IMR-90 (cell line): Measurements from ENCODE around the gene VPS37C. TPM values are rescaled to one million over a fixed set of nuclear protein-coding genes. Genes with fewer than 3 reads are reported as not detected.

Experiments
- ATAC-seq: fragments of 200-7000 bp; cut with Tn5 transposase; 2 replicates; pipeline ENCODE4 v1.9.1; 2020; ENCODE audit warnings: low read depth, mild to moderate bottlenecking, moderate library complexity
- BruUV-seq: library from RNA; stranded (reverse); fragments of 400-500 nt; replicated peaks from 2 replicates; lab custom pipeline; 2021; lab: Mats Ljungman, UMichigan
- CTCF ChIA-PET: fragments of 300-600 bp; formaldehyde crosslinking; extraction: SDS; loops from one replicate; lab custom pipeline; 2021; ENCODE audit warnings: antibody characterized with exemption; lab: Yijun Ruan, JAX
- POLR2A ChIA-PET: fragments of 300-600 bp; sonication (Branson Sonifier 250); formaldehyde crosslinking; loops from one replicate; lab custom pipeline; 2022; ENCODE audit warnings: antibody characterized with exemption; ENCODE audit not compliant: unreplicated experiment; lab: Charles Lee
- DNase-seq: peaks from one replicate; pipeline ENCODE4 v3.0.0; 2013
- H2AFZ ChIP-seq: replicated peaks from 2 replicates; pipeline ENCODE3; 2013; ENCODE audit warnings: low read length, mild to moderate bottlenecking; ENCODE audit not compliant: poor library complexity
- H2AK5ac ChIP-seq: 2 replicates; pipeline ENCODE4 v1.6.1; 2013; ENCODE audit warnings: low read depth, low read length, inconsistent platforms
- H2AK9ac ChIP-seq: replicated peaks from 2 replicates; pipeline ENCODE3; 2013; ENCODE audit warnings: mild to moderate bottlenecking, low read depth, low read length, moderate library complexity; ENCODE audit not compliant: poor library complexity
- H2BK120ac ChIP-seq: 2 replicates; pipeline ENCODE4 v1.6.1; 2013; ENCODE audit warnings: low read depth, low read length, inconsistent platforms
- H2BK15ac ChIP-seq: 3 replicates; pipeline ENCODE4 v1.6.1; 2013; ENCODE audit warnings: low read depth, low read length, inconsistent platforms
- H2BK20ac ChIP-seq: 2 replicates; pipeline ENCODE4 v1.6.1; 2013; ENCODE audit warnings: low read depth, mild to moderate bottlenecking, inconsistent platforms, low read length, moderate library complexity
- H2BK5ac ChIP-seq: 2 replicates; pipeline ENCODE4 v1.6.1; 2013; ENCODE audit warnings: mild to moderate bottlenecking, low read depth, low read length, inconsistent platforms; ENCODE audit not compliant: poor library complexity, severe bottlenecking
- H3K14ac ChIP-seq: replicated peaks from 2 replicates; pipeline ENCODE4 v1.6.1; 2013; ENCODE audit warnings: low read depth, low read length, inconsistent platforms
- H3K18ac ChIP-seq: 2 replicates; pipeline ENCODE4 v1.6.1; 2013; ENCODE audit warnings: low read depth, low read length, control low read depth
- H3K23ac ChIP-seq: 2 replicates; pipeline ENCODE4 v1.6.1; 2013; ENCODE audit warnings: low read depth, low read length, inconsistent platforms
- H3K27ac ChIP-seq: 2 replicates; pipeline ENCODE4 v1.5.1; 2013; ENCODE audit warnings: mild to moderate bottlenecking, control low read depth, low read length; ENCODE audit not compliant: insufficient read depth
- H3K27me3 ChIP-seq: 2 replicates; pipeline ENCODE4 v1.6.1; 2013; ENCODE audit warnings: low read length; ENCODE audit not compliant: control insufficient read depth, insufficient read depth
- H3K36me3 ChIP-seq: 2 replicates; pipeline ENCODE4 v1.6.1; 2013; ENCODE audit warnings: low read length, mixed read lengths; ENCODE audit not compliant: control insufficient read depth, insufficient read depth
- H3K4ac ChIP-seq: 2 replicates; pipeline ENCODE4 v1.6.1; 2013; ENCODE audit warnings: low read depth, low read length, inconsistent platforms
- H3K4me1 ChIP-seq: 2 replicates; pipeline ENCODE4 v1.6.1; 2013; ENCODE audit warnings: low read length, mixed read lengths; ENCODE audit not compliant: control insufficient read depth, insufficient read depth
- H3K4me2 ChIP-seq: 2 replicates; pipeline ENCODE4 v1.6.1; 2013; ENCODE audit warnings: low read depth, mild to moderate bottlenecking, control low read depth, low read length, moderate library complexity
- H3K4me3 ChIP-seq: 2 replicates; pipeline ENCODE4 v1.5.1; 2013; ENCODE audit warnings: low read depth, mild to moderate bottlenecking, control low read depth, low read length, moderate library complexity; ENCODE audit not compliant: insufficient read depth
- H3K56ac ChIP-seq: 2 replicates; pipeline ENCODE4 v1.6.1; 2013; ENCODE audit warnings: low read length, inconsistent platforms; ENCODE audit not compliant: insufficient read depth; ENCODE audit errors: extremely low read depth
- H3K79me1 ChIP-seq, 2 experiments: 2 replicates each; pipeline ENCODE4 v1.6.1; 2013; ENCODE audit warnings: low read length in 2 of 2, inconsistent platforms in 1 of 2, low read depth in 1 of 2
- H3K9ac ChIP-seq: 2 replicates; pipeline ENCODE4 v1.6.1; 2013; ENCODE audit warnings: low read depth, low read length, control low read depth
- H3K9me1 ChIP-seq: 2 replicates; pipeline ENCODE4 v1.6.1; 2013; ENCODE audit warnings: low read length, inconsistent platforms; ENCODE audit not compliant: insufficient read depth
- H3K9me3 ChIP-seq: 2 replicates; pipeline ENCODE4 v1.6.1; 2013; ENCODE audit warnings: low read length; ENCODE audit not compliant: control insufficient read depth, insufficient read depth
- H4K20me1 ChIP-seq: 2 replicates; pipeline ENCODE4 v1.6.1; 2013; ENCODE audit warnings: low read length, inconsistent platforms; ENCODE audit not compliant: insufficient read depth
- H4K5ac ChIP-seq: 2 replicates; pipeline ENCODE4 v1.6.1; 2013; ENCODE audit warnings: mild to moderate bottlenecking, low read depth, low read length, control low read depth
- H4K8ac ChIP-seq, 2 experiments: 2 replicates each; pipeline ENCODE4 v1.6.1; 2013; ENCODE audit warnings: low read depth in 2 of 2, low read length in 2 of 2, control low read depth in 1 of 2, inconsistent platforms in 1 of 2
- H4K91ac ChIP-seq: 2 replicates; pipeline ENCODE4 v1.6.1; 2013; ENCODE audit warnings: low read depth, low read length, inconsistent platforms; ENCODE audit not compliant: insufficient read depth
- BHLHE40 ChIP-seq: fragments of 150-350 bp; IDR thresholded peaks from 2 replicates; pipeline ENCODE4 v1.6.1; 2016; ENCODE audit warnings: mild to moderate bottlenecking, low read depth, low read length
- CEBPB ChIP-seq: IDR thresholded peaks from 2 replicates; pipeline ENCODE4 v1.6.1; 2012; ENCODE audit warnings: low read depth, low read length, improper control_type of control experiment
- CHD1 ChIP-seq: IDR thresholded peaks from 2 replicates; pipeline ENCODE4 v1.6.1; 2012; ENCODE audit warnings: low read depth, low read length, improper control_type of control experiment
- CTCF ChIP-seq: conservative IDR thresholded peaks from 2 replicates; pipeline ENCODE4 v1.5.1; 2012; ENCODE audit warnings: mild to moderate bottlenecking, low read depth, low read length, improper control_type of control experiment
- ELK1 ChIP-seq: fragments of 150-350 bp; IDR thresholded peaks from 2 replicates; pipeline ENCODE4 v1.6.1; 2016; ENCODE audit warnings: low read depth, mild to moderate bottlenecking, low read length, moderate library complexity, borderline replicate concordance
- FOS ChIP-seq: fragments of 150-350 bp; IDR thresholded peaks from 2 replicates; pipeline ENCODE4 v1.6.1; 2016; ENCODE audit warnings: low read depth, low read length
- MAFK ChIP-seq: IDR thresholded peaks from 2 replicates; pipeline ENCODE4 v1.6.1; 2012; ENCODE audit warnings: low read depth, low read length, improper control_type of control experiment
- MAZ ChIP-seq: IDR thresholded peaks from 2 replicates; pipeline ENCODE4 v1.6.1; 2012; ENCODE audit warnings: low read depth, mild to moderate bottlenecking, low read length, improper control_type of control experiment, moderate library complexity, borderline replicate concordance
- MXI1 ChIP-seq: IDR thresholded peaks from 2 replicates; pipeline ENCODE4 v1.6.1; 2012; ENCODE audit warnings: low read depth, mild to moderate bottlenecking, low read length, moderate library complexity, borderline replicate concordance
- RAD21 ChIP-seq: IDR thresholded peaks from 2 replicates; pipeline ENCODE4 v1.6.1; 2012; ENCODE audit warnings: low read length, improper control_type of control experiment
- RCOR1 ChIP-seq: IDR thresholded peaks from 2 replicates; pipeline ENCODE4 v1.6.1; 2012; ENCODE audit warnings: mild to moderate bottlenecking, low read length, improper control_type of control experiment; ENCODE audit not compliant: insufficient replicate concordance
- SMC3 ChIP-seq: fragments of 150-350 bp; IDR thresholded peaks from 2 replicates; pipeline ENCODE4 v1.6.1; 2016; ENCODE audit warnings: low read depth, mild to moderate bottlenecking, antibody characterized with exemption, low read length, moderate library complexity
- WGBS, 2 experiments: methylation state at CpG; one replicate each; pipeline versions ENCODE4 v1.1.5 to v1.1.7; 2013; ENCODE audit warnings: missing lambda C conversion rate in 2 of 2; ENCODE audit not compliant: insufficient read length in 1 of 2; ENCODE audit errors: extremely low coverage in 2 of 2; 5-methylcytosine and 5-hydroxymethylcytosine counted together
- dilution Hi-C: fragments of 300-500 bp; cut with HindIII; formaldehyde crosslinking; loops from one replicate; pipeline ENCODE4 v1.14.3; 2018; ENCODE audit warnings: low sequenced_read_pairs; ENCODE audit not compliant: unreplicated experiment
- in situ Hi-C: fragments of 300-500 bp; cut with MboI; formaldehyde crosslinking; loops from 3 replicates; pipeline ENCODE4 v1.14.3; 2019; ENCODE audit warnings: low sequenced_read_pairs, inconsistent platforms, mixed read lengths
- intact Hi-C: fragments of 100-400 bp; cut with micrococcal nuclease; formaldehyde crosslinking; loops from 2 replicates; pipeline ENCODE4 v1.10.0; 2022
- polyA plus RNA-seq, 3 experiments: library from polyadenylated mRNA; depleted of rRNA; stranded (reverse); fragments of >200 nt; gene quantifications; 2 replicates each; pipeline ENCODE4 v1.2.3, GENCODE V29; 2012; ENCODE audit warnings: low replicate concordance in 1 of 3
- total RNA-seq: library from RNA; depleted of rRNA; stranded (reverse); fragments of >200 nt; gene quantifications from 2 replicates; pipeline ENCODE4 v1.2.3, GENCODE V29; 2012

The VPS37C gene
- total and polyA plus RNA-seq, 2 of the 4 experiments (the other 2 are of a cell fraction), result 3.2 to 13.2 TPM

GRCh38 chr11:61154528-61154927, 6.7 kb downstream of the VPS37C start:
- intact Hi-C loops (no loop called here), dilution Hi-C loops (no loop called here), in situ Hi-C loops (no loop called here)
- H3K14ac ChIP-seq, result no peak overlapping the region
- no peaks in the 10 kb centered on the region for H3K27me3 ChIP-seq
- H3K4me1 ChIP-seq, result peaks cover 36% of the 10 kb centered on the region
- peaks cover 43 to 60% of the 10 kb centered on the region in 2 experiments for H3K79me1 ChIP-seq
- CTCF ChIA-PET, result no interaction called here
- no peak overlapping the region for H3K4me2 ChIP-seq
- H2AK5ac ChIP-seq, result no peak overlapping the region
- H4K5ac ChIP-seq, result no peak overlapping the region
- no peak overlapping the region for H2BK120ac ChIP-seq
- no peak overlapping the region for H3K27ac ChIP-seq
- H3K56ac ChIP-seq, result no peak overlapping the region
- H4K8ac ChIP-seq, result no peak overlapping the region
- H2BK5ac ChIP-seq, result no peak overlapping the region
- H2AFZ ChIP-seq, result no peak overlapping the region
- no peak overlapping the region for H3K18ac ChIP-seq
- H3K9me1 ChIP-seq, result peaks cover 28% of the 10 kb centered on the region
- H4K91ac ChIP-seq, result no peak overlapping the region
- POLR2A ChIA-PET, result no interaction called here
- H2BK20ac ChIP-seq, result no peak overlapping the region
- no peaks in the 10 kb centered on the region for H3K36me3 ChIP-seq
- H3K9ac ChIP-seq, result no peak overlapping the region
- TF ChIP-seq SMC3, result no peak
- TF ChIP-seq RCOR1, result no peak
- no peak for TF ChIP-seq CHD1
- no peak for TF ChIP-seq BHLHE40
- no peak for TF ChIP-seq ELK1
- TF ChIP-seq CTCF, result no peak
- TF ChIP-seq MXI1, result no peak
- no peak for TF ChIP-seq FOS
- no peak for TF ChIP-seq MAZ
- TF ChIP-seq MAFK, result no peak
- TF ChIP-seq RAD21, result no peak
- TF ChIP-seq CEBPB, result no peak
- DNase-seq, result no peak
- H2BK15ac ChIP-seq, result no peak overlapping the region
- no TSS peak for BruUV-seq
- no peak overlapping the region for H2AK9ac ChIP-seq
- peaks cover 3% of the 10 kb centered on the region; the same call in 1 of the 2 replicates for H3K9me3 ChIP-seq
- H3K4me3 ChIP-seq, result no peak overlapping the region
- no peak overlapping the region for H3K4ac ChIP-seq
- ATAC-seq, result no peak
- peaks cover 35% of the 10 kb centered on the region for H4K20me1 ChIP-seq
- no CpG with 5 or more reads among the region's 4 CpGs for WGBS, 2 experiments
- H3K23ac ChIP-seq, result no peak overlapping the region
